RWPE2 (cell line): ENCODE results near the gene SLC12A1.
"Not testable (repeated sequence)": the region's sequence is repeated elsewhere in the genome, so short reads cannot be mapped to it uniquely, and the experiment has no call there.

Experiments used
- ATAC-seq: fragments of 200-7000 bp; cut with Tn5 transposase; 3 replicates; pipeline ENCODE4 v1.9.1; 2021; ENCODE audit warnings: low read depth
- DNase-seq: peaks from one replicate; pipeline ENCODE4 v3.0.0-alpha.2; 2020; ENCODE audit warnings: low spot score
- H3K27ac ChIP-seq: fragments of 450-650 bp; 2 replicates; pipeline ENCODE4 v1.5.1; 2017; ENCODE audit warnings: mild to moderate bottlenecking; ENCODE audit not compliant: poor library complexity, severe bottlenecking
- H3K27me3 ChIP-seq: fragments of 250-450 bp; sonication (Bioruptor Pico); 2 replicates; pipeline ENCODE4 v1.5.1; 2021; ENCODE audit warnings: mild to moderate bottlenecking, moderate library complexity; ENCODE audit not compliant: insufficient read depth, poor library complexity, severe bottlenecking
- H3K36me3 ChIP-seq: fragments of 250-450 bp; sonication (Bioruptor Pico); 2 replicates; pipeline ENCODE4 v1.5.1; 2020; ENCODE audit warnings: low read depth, mild to moderate bottlenecking, moderate library complexity
- H3K4me1 ChIP-seq: fragments of 250-450 bp; sonication (Bioruptor Pico); 2 replicates; pipeline ENCODE4 v1.5.1; 2021; ENCODE audit warnings: mild to moderate bottlenecking, moderate library complexity; ENCODE audit not compliant: insufficient read depth, poor library complexity, severe bottlenecking
- H3K4me3 ChIP-seq: fragments of 250-450 bp; sonication (Bioruptor Pico); 2 replicates; pipeline ENCODE4 v1.5.1; 2021; ENCODE audit warnings: mild to moderate bottlenecking, moderate library complexity; ENCODE audit not compliant: severe bottlenecking
- H3K9me3 ChIP-seq: fragments of 250-450 bp; sonication (Bioruptor Pico); 2 replicates; pipeline ENCODE4 v1.5.1; 2021; ENCODE audit warnings: mild to moderate bottlenecking, moderate library complexity; ENCODE audit not compliant: severe bottlenecking
- TF ChIP-seq, protein P1 (sequence below): fragments of 450-650 bp; IDR thresholded peaks from one replicate; pipeline ENCODE4 v1.5.1; 2017; ENCODE audit warnings: mild to moderate bottlenecking, moderate library complexity; ENCODE audit not compliant: poor library complexity, severe bottlenecking

The SLC12A1 gene

DNA sequence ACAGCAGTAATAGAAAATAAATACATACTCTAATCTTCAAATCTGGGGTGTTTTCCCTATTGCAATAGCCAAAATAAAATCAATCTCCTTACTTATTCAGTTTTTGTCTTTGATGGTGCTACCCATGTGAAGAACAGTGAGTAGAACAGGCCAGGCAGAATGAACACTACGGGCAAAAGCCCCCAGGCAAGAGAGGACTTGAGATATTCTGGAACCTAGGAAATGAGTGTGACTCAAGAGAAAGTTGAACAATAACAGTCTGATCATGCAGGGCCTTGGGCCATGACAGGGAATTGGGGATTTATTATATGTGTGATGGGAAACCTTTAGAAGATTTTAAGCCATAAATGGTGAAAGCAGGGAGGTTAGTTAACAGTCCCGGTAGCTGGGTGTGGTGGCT lies 111.1 kb downstream of the SLC12A1 start:
- no peaks in the 10 kb centered on the region for H3K9me3 ChIP-seq
- no peak overlapping the region for H3K27ac ChIP-seq
- DNase-seq, result no peak
- no peaks in the 10 kb centered on the region for H3K36me3 ChIP-seq
- no peak for ATAC-seq
- TF ChIP-seq, protein P1, sequence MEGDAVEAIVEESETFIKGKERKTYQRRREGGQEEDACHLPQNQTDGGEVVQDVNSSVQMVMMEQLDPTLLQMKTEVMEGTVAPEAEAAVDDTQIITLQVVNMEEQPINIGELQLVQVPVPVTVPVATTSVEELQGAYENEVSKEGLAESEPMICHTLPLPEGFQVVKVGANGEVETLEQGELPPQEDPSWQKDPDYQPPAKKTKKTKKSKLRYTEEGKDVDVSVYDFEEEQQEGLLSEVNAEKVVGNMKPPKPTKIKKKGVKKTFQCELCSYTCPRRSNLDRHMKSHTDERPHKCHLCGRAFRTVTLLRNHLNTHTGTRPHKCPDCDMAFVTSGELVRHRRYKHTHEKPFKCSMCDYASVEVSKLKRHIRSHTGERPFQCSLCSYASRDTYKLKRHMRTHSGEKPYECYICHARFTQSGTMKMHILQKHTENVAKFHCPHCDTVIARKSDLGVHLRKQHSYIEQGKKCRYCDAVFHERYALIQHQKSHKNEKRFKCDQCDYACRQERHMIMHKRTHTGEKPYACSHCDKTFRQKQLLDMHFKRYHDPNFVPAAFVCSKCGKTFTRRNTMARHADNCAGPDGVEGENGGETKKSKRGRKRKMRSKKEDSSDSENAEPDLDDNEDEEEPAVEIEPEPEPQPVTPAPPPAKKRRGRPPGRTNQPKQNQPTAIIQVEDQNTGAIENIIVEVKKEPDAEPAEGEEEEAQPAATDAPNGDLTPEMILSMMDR, result no peak
- no peaks in the 10 kb centered on the region for H3K4me1 ChIP-seq
- H3K27me3 ChIP-seq, result no peaks in the 10 kb centered on the region
- no peak overlapping the region for H3K4me3 ChIP-seq

DNA sequence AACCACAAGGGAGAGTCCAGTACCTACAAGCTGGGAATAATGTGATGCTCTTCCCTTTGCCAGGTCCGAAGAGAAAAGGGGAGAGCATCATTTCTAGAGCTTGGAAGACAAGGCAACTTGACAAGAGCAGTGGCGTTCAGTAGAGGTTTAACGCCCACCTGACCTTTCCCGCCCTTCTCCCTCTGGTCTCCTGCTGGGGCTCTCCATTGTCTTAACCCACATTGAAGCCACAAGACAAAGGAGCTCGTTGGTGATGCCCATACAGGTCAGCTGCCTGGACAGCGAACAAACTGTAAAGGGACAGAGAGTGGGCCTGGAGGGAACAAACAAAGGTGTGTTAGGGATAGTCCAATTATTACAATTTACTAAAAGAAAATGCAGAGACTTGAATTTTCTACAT lies 112.0 kb downstream of the SLC12A1 start:
- H3K4me1 ChIP-seq, result no peaks in the 10 kb centered on the region
- H3K9me3 ChIP-seq, result no peaks in the 10 kb centered on the region
- DNase-seq (no peak), ATAC-seq (no peak)
- no peak overlapping the region for H3K4me3 ChIP-seq
- TF ChIP-seq, protein P1, result no peak
- H3K36me3 ChIP-seq, result no peaks in the 10 kb centered on the region
- H3K27me3 ChIP-seq, result no peaks in the 10 kb centered on the region
- no peak overlapping the region for H3K27ac ChIP-seq

DNA sequence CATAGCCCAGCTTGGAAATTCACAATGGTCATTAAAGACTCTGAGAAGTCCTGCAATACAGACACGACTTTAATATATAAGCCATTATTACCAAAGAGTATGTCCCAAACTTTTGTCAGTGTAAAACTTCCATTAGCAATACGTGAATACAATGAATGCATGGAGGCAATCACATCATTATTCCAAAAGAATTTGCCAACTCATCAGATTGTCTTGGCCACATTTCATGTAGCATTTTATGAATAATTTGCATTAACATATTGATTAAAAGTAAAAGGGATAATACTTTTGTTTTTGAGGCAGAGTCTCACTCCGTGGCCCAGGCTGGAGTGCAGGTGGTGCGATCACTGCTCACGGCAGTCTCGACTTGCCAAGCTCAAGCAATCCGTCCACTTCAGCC lies 117.2 kb downstream of the SLC12A1 start:
- TF ChIP-seq, protein P1, result no peak
- no peaks in the 10 kb centered on the region for H3K4me1 ChIP-seq
- no peaks in the 10 kb centered on the region for H3K36me3 ChIP-seq
- H3K9me3 ChIP-seq, result no peaks in the 10 kb centered on the region
- no peak for DNase-seq
- no peak overlapping the region for H3K4me3 ChIP-seq
- H3K27ac ChIP-seq, result no peak overlapping the region
- ATAC-seq, result no peak
- H3K27me3 ChIP-seq, result no peaks in the 10 kb centered on the region

DNA sequence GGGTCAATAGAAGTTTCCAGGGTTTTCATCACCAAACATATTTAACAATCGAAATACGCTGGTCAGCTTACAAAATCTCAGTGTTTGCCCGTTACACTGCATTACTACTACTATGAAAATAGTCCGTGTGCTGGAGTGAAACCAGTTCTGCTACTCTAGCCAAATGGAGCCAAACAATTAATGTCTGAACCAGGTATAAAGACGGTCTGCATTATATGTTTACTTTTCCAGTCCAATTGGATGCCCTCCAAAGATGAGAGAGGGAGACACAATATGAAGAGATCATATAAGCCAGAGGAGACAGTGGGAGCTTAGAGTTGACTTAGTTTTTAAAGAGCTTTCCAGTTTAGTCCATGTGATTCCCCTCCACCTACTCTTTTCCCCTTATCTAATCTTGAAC lies 118.8 kb downstream of the SLC12A1 start:
- DNase-seq (no peak), ATAC-seq (no peak)
- H3K36me3 ChIP-seq, result no peaks in the 10 kb centered on the region
- H3K9me3 ChIP-seq, result no peaks in the 10 kb centered on the region
- no peaks in the 10 kb centered on the region for H3K27me3 ChIP-seq
- H3K4me1 ChIP-seq, result peaks cover 2% of the 10 kb centered on the region
- TF ChIP-seq, protein P1, result no peak
- no peak overlapping the region for H3K4me3 ChIP-seq
- H3K27ac ChIP-seq, result no peak overlapping the region

DNA sequence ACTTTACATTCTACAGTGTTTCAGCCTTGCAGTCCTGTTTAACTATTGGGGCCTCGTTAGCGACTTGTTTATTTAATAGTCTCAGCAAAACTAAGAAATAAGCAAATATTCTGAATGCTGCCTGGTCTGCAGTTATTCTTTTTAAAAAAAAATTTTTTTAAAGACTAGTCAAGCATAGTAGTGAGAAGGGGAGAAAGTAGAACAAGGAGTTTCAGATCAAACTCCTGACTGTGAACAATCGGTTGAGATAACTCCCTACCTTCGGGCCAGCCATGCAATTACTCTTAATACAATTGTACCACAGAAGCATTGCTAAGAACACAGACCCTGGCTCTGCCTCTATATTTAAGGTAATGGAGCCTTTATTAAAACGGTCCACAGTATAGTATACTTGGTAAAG lies 119.3 kb downstream of the SLC12A1 start:
- H3K4me3 ChIP-seq, result no peak overlapping the region
- DNase-seq, result no peak
- no peak overlapping the region for H3K27ac ChIP-seq
- H3K27me3 ChIP-seq, result no peaks in the 10 kb centered on the region
- no peak for ATAC-seq
- TF ChIP-seq, protein P1, result no peak
- H3K9me3 ChIP-seq, result no peaks in the 10 kb centered on the region
- H3K36me3 ChIP-seq, result no peaks in the 10 kb centered on the region
- H3K4me1 ChIP-seq, result peaks cover 4% of the 10 kb centered on the region

DNA sequence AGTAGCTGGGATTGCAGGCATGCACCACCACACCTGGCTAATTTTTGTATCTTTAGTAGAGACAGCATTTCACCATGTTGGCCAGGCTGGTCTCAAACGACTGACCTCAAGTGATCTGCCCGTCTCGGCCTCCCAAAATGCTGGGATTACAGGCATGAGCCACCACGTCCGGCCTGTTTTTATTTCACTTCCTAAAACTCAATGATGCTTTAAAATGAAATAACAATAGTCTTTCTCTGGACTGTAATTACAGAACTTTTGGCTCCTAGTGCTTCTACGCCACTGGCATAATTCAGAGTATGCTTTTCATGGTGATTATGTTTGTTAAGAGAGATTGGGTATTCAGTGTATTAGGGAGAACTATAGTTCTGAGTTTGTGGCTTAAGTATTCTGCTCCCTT lies 120.1 kb downstream of the SLC12A1 start:
- not testable (repeated sequence) for H3K4me1 ChIP-seq, ATAC-seq, H3K4me3 ChIP-seq, DNase-seq, H3K9me3 ChIP-seq, H3K27ac ChIP-seq, H3K27me3 ChIP-seq, H3K36me3 ChIP-seq
